AG20443 (cell line): ENCODE measurements around the gene MEGF6.
"Not testable (repeated sequence)": the region's sequence is repeated elsewhere in the genome, so short reads cannot be mapped to it uniquely, and the experiment has no call there.

Experiments used
- DNase-seq: peaks from one replicate; pipeline ENCODE4 v3.0.0; 2012; ENCODE audit warnings: low spot score, mixed read lengths

Gene MEGF6

GRCh38 chr1:3629561-3630160 lies 18.4 kb upstream of the MEGF6 start:
- DNase-seq = no peak

DNA sequence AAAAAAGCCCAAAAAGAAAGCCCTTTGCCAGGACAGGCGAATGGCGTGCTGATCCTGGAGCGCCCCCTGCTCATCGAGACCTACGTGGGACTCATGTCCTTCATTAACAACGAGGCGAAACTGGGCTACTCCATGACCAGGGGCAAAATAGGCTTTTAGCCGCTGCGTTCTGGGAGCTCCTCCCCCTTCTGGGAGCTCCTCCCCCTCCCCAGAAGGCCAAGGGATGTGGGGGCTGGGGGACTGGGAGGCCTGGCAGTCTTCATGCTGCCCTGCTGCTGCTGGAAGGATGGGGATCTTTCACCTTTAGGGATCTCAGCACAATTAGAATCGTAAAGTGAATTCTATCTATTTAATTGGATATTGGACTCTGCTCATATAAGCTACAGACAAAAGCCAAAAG lies 17.1 kb upstream of the MEGF6 start:
- no peak for DNase-seq

DNA sequence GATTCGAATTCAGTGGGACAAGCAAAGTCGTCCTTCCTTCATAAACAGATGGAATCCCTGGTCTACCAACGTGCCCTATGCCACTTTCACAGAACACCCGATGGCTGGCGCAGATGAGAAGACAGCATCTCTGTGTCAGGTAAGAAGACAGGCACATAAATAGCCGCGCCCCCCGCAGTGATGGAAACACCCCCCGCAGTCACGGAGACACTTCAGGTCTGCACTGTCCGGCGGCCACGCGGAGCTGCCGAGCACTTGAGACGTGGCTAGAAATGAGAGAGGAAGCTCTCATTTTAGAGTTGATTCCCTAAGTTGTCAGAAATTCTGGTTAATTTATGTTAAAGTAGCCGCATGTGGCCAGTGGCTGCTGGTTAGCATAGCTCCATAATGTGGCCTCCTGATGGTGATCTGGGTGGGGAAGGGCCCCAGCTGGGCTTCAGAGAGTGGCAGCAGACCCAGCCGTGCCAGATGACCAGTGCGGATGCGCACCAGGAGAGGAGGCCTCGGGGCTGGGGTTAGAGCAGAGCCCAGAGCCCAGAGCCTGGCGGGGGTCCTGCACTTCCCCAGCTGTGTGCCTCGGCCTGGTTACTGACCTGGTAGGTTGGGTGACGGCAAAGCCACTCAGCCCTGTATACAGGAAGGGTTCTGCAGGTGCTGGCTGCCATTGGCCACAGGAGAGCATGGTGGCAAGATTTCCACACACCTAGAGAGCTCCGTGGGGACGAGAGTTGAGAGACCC lies 16.4 kb upstream of the MEGF6 start:
- no peak for DNase-seq

DNA sequence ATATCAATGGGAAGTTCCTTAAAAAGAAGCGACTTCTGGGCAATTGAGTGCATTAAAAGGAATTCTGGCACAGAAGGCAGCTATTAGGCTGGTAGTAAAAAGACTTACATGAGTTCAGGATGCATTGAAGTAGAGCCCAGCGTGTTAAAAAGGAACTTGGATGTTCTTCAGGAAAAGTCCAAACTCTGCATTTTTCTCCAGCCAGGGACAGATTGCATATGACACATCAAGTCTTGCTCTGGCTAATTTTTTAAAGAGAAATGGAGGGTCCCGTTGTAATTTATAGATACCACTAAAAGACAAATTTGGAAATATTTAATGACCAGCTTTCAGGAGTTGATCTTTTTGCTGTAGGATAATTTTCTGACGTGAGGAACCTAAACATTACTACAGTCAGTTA lies 14.7 kb upstream of the MEGF6 start:
- DNase-seq = no peak

DNA sequence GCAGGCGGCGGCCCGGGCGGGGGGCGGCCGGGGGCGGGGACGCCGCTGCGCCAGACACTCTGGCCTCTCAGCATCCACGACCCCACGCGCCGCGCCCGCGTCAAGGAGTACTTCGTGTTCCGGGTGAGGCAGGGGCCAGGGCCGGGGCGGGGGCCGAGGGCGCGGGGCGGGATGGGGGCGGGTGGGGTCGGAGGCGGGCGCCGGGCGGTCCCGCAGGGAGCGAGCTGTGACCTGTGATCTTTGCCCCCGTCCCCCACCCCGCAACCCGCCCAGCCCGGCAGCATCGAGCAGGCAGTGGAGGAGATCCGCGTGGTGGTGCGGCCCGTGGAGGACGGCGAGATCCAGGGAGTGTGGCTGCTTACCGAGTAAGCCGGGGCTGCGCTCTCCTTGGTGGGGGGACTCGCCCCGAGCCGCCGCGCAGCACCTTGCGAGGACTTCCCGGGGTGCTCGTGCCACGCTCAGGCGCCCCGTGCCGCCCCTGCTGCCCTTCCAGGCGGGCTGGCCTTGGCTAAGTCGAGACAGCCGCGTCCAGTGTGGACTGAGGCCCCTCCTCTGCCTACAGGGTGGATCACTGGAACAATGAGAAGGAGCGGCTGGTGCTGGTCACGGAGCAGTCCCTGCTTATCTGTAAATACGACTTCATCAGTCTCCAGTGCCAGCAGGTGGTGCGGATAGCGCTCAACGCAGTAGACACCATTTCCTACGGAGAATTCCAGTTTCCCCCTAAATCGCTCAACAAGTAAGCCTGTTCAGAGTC lies 14.0 kb upstream of the MEGF6 start:
- peak; percentile 56 for DNase-seq

- peak; percentile 100 for DNase-seq
Measured at GRCh38 chr1:3624200-3625136, 13.2 kb upstream of the MEGF6 start, which contains the start of gene TPRG1L. Gene TPRG1L, plus strand, starts transcription at chr1:3625015. Its CDS starts 58 bp downstream, at chr1:3625073.

- DNase-seq = no peak
Measured at GRCh38 chr1:3623441-3624199, 12.3 kb upstream of the MEGF6 start.

- DNase-seq = not testable (repeated sequence)
Measured at GRCh38 chr1:3622102-3622501, 10.8 kb upstream of the MEGF6 start.

GRCh38 chr1:3621151-3621671 lies 9.9 kb upstream of the MEGF6 start:
- DNase-seq = not testable (repeated sequence)

- no peak for DNase-seq
Measured at GRCh38 chr1:3620708-3621107, 9.4 kb upstream of the MEGF6 start.

DNA sequence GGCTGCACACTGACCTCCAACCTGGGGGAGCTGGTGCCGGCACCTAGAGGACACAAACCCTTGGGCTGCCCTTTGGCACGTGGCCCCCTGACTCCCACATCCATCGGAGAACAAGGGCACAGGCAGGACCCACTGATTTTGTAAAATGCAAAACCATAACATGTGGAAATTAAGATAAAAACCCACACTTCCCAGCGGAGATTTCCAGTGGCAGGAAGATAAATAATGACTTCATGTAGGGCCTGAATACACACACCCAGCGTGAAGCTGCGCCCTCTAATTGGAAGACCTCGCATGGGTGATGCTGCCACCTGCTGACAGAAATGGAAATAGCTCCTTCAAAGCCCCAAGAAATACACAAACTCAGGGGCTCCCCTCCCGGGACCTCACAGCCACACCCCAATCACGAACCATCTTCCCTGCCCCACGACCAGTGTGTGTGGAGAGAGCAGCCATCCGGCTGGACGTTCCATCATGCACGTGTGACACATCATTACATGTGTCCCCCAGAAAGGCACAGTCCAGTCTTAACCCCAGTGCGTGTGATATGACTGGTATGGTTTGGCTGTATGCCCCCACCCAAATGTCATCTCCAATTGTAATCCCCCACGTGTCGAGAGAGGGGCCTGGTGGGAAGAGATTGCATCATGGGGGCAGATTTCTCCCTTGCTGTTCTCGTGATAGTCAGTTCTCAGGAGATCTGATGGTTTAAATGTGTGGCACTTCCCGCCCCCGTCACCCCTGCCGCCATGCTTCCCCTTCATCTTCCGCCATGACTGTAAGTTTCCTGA lies 7.8 kb upstream of the MEGF6 start:
- peak; percentile 87 for DNase-seq

GRCh38 chr1:3618531-3618880 lies 7.2 kb upstream of the MEGF6 start:
- DNase-seq = no peak

DNA sequence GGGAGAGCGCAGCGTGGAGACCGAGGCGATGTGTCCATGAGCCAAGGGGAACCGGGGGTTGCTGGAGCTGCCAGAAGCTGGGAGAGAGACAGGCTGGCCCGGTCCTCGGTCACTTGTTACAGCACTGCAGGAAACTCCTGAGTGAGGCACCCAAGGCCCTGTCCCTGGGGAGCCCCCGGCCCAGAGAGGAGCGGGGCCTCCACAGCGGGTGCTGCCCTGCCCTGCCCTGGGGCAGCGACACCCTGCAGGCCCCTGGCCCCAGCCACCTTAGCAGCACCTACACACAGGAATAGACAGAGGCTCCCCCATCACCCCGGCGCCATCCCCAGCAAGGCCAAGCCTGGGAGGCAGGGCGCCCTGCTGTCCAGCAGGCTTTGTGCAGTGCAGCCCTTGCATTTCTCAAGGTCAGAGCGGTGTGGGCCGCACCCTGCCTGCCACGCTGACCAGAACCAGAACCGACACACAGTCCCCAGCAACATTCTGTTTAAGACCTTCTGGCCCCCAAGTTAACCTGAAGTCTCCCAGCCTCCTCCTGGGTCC lies 6.6 kb upstream of the MEGF6 start:
- no peak for DNase-seq

- DNase-seq = no peak
Measured at GRCh38 chr1:3616861-3617260, 5.6 kb upstream of the MEGF6 start.

- DNase-seq = peak; percentile 69
Measured at GRCh38 chr1:3614755-3615742, 3.7 kb upstream of the MEGF6 start.

DNA sequence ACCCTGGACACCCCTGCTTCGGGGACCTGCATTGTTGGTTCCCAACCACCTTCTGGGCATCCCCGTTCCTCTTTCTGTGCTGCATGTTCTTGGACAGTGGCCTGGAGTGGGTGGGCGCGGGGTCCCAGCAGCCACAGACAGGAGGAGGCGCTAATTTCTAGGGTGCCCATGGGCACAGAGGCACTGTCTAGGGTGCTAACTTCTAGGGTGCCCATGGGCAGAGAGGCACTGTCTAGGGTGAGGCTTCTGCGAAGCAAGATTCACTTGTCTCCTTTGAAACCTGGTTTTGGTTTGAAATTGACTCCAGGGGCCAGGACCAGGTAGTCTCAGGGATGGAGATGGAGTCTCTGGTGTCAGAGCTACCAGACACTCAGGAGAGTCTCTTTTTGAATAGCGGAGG lies 815 bp upstream of the MEGF6 start:
- no peak for DNase-seq

- no peak for DNase-seq
Measured at GRCh38 chr1:3610527-3611169, 660 bp downstream of the MEGF6 start.
